ENCODE measurements around the gene ATG13.
A peak's percentile ranks its signal among the peaks of the same experiment; 100 is the strongest.
"Not testable (repeated sequence)": the region's sequence is repeated elsewhere in the genome, so short reads cannot be mapped to it uniquely, and the experiment has no call there.

ATG13 gene

DNA sequence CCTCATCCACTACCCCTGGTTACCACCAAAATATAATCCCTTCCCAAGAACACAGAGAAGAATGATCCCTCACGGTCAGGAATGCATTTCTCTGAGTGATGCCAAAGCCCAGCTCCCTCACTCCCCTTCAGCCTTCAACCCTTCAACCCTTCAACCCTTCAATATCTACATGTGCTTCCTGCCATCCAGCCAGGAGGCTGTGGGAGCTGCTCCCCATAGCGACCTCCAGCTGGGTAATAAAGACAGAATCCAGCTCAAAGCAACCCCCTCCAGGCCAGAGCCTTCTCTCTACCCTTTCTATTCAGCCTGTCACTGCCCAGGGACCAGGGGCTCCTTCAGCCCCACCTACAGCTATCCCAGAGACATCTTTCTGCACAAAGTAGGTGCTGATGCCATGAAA lies 80.4 kb downstream of the ATG13 start:
- no peak for DNase-seq (ENCODE audit: low spot score)

- DNase-seq (ENCODE audit: low spot score) = no peak
Observed at GRCh38 chr11:46698597-46698996, 81.2 kb downstream of the ATG13 start.

DNA sequence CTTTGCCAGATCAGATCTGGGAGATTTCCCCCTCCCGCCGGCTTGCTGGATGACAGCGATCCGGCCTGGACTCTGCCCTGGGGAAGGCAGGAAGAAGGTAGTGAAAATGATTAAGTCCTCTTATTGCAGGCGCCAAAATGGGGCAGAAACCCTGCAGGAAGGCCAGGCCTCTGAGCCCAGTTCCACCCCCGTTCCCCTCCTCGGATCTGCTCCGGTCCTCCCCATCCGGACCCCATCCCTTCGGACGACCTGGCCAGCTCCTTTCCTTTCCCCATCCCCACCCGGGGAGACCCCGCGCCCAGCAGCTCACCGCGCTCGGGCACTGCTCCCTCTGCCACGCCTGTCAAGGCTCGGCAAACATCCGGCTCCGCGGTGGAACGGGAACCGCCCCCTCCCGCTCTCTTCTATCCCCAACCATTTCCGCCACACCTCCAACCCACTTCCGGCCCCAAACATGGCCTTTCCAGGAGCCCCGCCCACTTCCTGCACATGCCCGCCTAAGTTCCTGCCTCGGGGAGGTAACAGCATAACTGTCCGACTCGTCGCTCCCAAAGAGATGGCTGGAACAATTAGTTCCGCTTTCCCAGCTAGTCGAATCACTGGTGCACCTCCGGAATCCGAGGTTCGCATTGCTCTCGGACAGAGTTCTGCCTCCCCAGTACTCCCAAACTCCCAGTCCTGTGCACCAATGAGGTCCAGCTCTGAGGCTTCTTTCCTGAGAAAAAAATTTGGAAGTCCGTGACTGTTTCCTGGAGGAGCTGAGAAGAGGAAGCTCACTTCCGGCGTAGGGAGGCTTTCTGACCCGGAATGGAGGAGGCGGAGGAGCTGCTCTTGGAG lies 83.1 kb downstream of the ATG13 start, which contains the start of the genes ARHGAP1 and ZNF408:
Gene ARHGAP1, minus strand, starts transcription at position 379 of the 837 bp plus-strand sequence. CDS start 4,512 bp downstream, outside the sequence.
Gene ZNF408, plus strand, starts transcription at position 791 of the 837 bp plus-strand sequence. Its CDS starts 17 bp downstream, at position 808.
- peak; percentile 96 for DNase-seq (ENCODE audit: low spot score)

DNA sequence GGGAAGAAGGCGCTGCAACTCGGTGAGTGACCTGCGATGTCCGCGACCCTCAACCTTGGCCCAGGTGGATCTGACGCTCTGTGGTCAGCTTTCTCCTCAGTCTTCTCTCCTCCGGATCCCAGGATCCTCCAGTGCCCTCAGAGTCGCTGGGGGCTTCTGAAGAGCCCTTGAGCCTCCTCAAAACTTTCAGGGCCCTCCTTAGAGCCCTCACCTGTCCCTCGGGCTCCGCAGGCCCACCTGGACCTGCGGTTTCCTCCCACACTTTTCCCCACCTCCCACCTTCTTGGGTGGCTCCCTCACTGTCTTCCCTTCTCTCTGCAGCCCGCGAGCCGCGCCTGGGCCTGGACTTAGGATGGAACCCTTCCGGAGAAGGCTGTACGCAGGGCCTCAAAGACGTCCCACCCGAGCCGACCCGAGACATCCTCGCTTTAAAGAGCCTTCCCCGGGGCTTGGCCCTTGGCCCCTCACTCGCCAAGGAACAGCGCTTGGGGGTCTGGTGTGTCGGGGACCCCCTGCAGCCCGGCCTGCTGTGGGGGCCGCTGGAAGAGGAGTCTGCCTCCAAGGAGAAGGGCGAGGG lies 83.8 kb downstream of the ATG13 start:
- no peak for DNase-seq (ENCODE audit: low spot score)

DNA sequence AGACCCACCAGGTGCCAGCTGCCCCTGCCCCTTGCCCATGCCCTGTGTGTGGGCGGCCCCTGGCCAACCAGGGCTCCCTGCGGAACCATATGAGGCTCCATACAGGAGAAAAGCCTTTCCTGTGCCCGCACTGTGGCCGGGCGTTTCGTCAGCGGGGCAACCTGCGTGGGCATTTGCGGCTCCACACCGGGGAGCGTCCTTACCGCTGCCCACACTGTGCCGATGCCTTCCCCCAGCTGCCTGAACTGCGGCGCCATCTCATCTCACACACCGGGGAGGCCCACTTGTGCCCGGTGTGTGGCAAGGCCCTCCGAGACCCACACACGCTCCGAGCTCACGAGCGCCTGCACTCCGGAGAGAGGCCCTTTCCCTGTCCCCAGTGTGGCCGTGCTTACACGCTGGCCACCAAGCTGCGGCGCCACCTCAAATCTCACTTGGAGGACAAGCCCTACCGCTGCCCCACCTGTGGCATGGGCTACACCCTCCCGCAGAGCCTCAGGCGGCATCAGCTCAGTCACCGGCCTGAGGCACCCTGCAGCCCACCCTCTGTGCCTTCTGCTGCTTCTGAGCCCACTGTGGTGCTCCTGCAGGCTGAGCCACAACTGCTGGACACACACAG lies 87.8 kb downstream of the ATG13 start:
- no peak for DNase-seq (ENCODE audit: low spot score)

DNA sequence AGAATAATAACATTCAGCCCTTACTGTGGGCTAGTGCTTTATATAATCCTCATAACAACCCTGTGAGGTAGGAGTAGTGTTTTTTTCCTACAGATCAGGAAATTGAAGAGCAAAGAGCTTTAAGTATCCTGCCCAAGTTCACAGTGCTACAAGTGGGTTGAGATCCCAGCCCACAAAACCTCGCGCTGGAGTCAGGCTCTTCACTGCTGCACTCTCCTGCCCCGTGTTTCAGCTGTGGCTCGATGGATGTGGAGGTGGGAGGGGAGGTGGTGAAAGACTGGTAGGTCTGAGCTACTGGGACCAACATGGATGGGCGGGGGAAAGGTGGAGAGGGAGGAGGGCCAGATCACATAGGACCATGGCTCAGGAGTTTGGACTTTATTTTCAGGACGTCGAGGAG lies 89.5 kb downstream of the ATG13 start:
- no peak for DNase-seq (ENCODE audit: low spot score)

GRCh38 chr11:46709351-46709750 lies 92.0 kb downstream of the ATG13 start:
- not testable (repeated sequence) for DNase-seq (ENCODE audit: low spot score)

- DNase-seq (ENCODE audit: low spot score) = peak; percentile 89
Observed at GRCh38 chr11:46710821-46711269, 93.5 kb downstream of the ATG13 start.

DNA sequence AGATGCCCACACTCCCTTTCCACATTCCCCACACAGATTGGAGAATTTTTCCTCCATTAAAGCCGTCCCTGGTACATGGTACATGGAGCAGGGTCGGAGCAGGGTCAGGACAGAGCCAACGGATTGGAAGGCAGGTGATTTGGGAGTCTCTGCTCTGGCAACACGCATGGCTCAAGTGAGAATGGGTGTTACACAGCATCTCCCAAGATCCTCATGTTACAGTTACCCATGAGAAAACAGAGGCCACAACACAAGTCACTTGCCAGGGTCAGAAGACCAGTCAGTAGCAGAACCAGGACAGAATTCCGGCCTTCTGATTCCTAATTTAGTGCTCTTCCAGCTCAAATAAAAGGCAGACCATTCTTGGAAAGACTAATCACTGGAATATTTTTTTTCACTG lies 94.0 kb downstream of the ATG13 start:
- DNase-seq (ENCODE audit: low spot score) = no peak

DNA sequence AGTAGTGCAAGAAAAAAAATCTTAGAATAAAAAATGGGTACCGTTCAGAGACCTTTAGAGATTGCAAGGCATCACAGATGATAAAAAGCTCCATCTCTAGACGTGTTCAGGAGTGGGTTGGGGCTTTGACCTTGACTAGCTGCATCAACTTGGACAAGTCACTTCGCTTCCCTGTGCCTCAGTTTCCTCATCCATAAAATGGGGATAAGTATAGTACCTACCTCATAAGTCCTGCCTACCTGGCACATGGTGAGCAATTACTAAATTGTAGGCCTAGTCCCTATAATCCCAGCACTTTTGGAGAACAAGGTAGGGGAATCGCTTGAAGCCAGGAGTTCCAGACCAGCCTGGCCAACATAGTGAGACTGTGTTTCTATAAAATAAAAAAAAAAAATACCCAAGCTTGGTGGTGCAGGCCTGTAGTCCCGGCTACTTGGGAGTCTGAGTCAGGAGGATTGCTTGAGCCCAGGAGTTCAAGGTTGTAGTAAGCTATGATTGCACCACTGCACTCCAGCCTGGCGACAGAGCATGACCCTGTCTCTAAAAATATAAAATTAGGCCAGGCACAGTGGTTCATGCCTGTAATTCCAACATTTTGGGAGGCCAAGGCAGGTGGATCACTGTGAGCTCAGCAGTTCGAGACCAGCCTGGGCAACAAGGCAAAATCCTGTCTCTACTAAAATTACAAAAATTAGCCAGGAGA lies 95.7 kb downstream of the ATG13 start:
- DNase-seq (ENCODE audit: low spot score) = no peak

DNA sequence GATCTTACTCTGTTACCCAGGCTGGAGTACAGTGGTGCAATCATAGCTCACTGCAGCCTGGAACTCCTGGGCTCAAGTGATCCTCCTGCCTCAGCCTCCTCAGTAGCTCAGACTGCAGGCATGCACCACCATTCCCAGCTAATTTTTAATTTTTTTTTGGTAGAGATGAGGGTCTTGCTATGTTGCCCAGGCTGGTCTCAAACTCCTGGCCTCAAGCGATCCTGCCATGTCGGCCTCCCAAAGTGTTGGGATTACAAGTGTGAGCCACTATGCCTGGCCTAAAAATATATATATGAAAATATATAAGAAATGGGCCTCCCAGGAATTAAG lies 100.4 kb downstream of the ATG13 start:
- not testable (repeated sequence) for DNase-seq (ENCODE audit: low spot score)

DNA sequence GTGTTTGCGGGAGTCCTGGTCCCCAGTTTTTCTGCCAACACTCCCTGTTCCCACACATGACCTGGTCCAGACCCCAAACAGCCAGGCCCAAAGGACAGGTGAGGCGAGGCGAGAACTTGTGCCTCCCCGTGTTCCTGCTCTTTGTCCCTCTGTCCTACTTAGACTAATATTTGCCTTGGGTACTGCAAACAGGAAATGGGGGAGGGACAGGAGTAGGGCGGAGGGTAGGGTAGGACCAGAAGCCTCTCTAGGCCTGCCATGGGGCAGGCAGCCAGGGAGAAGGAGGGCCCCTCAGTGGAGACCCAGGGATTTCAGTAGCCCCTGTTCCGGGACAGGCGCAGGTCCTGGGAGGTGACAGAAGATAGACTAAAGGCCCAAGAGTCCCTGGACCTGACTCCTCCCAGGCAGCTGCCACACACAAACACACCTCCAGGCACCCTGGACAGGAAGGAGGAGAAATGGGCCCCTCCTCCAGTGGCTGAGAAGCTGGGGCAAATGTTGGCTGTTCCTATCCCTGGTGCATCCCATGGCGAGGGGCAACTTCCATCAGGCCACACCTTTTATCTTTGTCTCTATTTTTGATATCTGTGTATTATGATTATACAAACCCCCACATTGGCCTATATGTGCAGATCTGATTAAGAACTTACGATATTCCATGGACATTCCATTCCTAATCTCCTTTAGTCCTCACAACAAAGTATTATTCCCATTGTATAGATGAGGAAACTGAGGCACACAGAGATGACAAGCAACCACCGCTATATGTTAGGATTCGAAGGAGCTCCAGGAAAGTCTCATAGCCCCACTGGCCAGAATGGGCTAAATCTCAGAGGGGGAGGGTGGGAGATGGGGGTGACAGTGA lies 101.0 kb downstream of the ATG13 start:
- no peak for DNase-seq (ENCODE audit: low spot score)

DNA sequence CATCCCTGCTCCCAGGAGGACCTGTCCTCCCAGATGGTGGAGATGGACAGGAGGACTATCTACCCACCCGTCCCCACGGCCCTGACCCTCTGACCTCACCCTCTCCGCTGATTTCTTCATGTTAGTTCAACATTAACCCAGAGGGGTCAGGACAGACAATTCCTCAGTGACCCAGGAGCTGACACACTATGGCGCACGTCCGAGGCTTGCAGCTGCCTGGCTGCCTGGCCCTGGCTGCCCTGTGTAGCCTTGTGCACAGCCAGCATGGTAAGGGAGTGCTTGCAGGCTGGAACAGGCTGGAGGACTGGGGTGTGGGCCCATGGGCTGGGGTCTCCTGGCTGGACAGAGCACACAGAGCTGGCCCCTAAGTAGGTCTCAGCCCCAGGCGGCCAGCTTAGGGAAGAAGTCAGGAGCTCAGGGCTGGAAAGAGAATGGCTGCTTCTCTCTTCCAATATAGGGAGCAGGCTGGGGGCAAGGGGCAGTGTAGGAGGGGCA lies 101.7 kb downstream of the ATG13 start, which contains the start of gene F2:
Gene F2, plus strand, starts transcription at position 166 of the 495 bp plus-strand sequence. Its CDS starts 23 bp downstream, at position 189.
- no peak for DNase-seq (ENCODE audit: low spot score)

GRCh38 chr11:46719543-46720218 lies 102.3 kb downstream of the ATG13 start:
- no peak for DNase-seq (ENCODE audit: low spot score)

DNA sequence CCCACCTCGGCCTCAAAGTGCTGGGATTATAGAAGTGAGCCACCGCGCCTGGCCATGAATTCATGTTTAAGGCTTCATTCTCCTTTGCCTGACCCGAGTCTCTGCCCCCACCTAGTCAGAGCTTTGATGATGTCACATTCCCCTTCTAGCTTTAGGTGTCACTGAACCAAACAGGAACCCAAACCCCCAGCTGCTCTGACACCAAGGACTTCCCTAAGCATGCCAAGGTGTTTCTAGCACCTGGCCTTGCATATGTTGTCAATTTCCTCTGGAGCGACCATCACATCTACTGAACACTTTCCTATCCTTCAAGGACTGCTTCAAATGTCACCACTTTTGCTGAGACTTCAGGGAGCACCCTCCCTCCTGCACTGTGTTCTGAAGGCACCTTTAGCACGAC lies 103.9 kb downstream of the ATG13 start:
- DNase-seq (ENCODE audit: low spot score) = no peak

GRCh38 chr11:46722566-46723358 lies 105.4 kb downstream of the ATG13 start:
- DNase-seq (ENCODE audit: low spot score) = no peak

GRCh38 chr11:46723359-46723680 lies 106.0 kb downstream of the ATG13 start:
- no peak for DNase-seq (ENCODE audit: low spot score)

DNA sequence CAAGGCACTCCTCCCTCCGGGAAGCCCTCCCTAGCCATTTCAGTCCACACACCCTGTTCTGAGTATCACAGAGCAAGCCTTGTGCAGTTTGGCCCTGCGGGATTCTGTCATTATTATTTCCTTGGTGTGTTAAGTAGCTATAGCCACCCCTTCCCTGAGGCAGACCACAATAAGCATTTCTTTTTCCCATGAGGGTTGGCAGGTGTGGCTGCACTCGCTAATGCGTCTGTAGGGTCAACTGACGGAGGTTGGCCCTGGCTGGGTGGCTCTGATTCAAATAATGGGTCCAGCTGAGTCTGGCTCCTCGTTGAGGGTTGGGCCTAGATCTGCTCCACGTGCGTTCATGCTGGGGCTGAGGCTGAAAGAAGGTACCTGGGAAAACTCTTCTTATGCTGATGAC lies 106.7 kb downstream of the ATG13 start:
- DNase-seq (ENCODE audit: low spot score) = no peak
